Osteocyte (in vitro differentiated cells): ENCODE results near the gene MAN2C1. TPM values are rescaled to one million over a fixed set of nuclear protein-coding genes. Genes with fewer than 3 reads are reported as not detected.
"Not testable (repeated sequence)": the region's sequence is repeated elsewhere in the genome, so short reads cannot be mapped to it uniquely, and the experiment has no call there.

Source experiments
- DNase-seq: peaks from one replicate; pipeline ENCODE4 v3.0.0; 2021; ENCODE audit warnings: mixed read lengths; ENCODE audit not compliant: unreplicated experiment; ENCODE audit errors: extremely low spot score
- H3K27ac Mint-ChIP-seq: one replicate; pipeline ENCODE4 v1.8.0; 2021; ENCODE audit warnings: mild to moderate bottlenecking, mixed read lengths; ENCODE audit not compliant: unreplicated experiment
- H3K27me3 Mint-ChIP-seq: one replicate; pipeline ENCODE4 v1.8.0; 2021; ENCODE audit warnings: mixed read lengths; ENCODE audit not compliant: unreplicated experiment
- H3K36me3 Mint-ChIP-seq: one replicate; pipeline ENCODE4 v1.8.0; 2021; ENCODE audit warnings: mixed read lengths; ENCODE audit not compliant: unreplicated experiment
- H3K4me1 Mint-ChIP-seq: one replicate; pipeline ENCODE4 v1.8.0; 2021; ENCODE audit warnings: mixed read lengths; ENCODE audit not compliant: unreplicated experiment
- H3K4me3 Mint-ChIP-seq: one replicate; pipeline ENCODE4 v1.8.0; 2021; ENCODE audit warnings: mild to moderate bottlenecking, moderate library complexity, mixed read lengths; ENCODE audit not compliant: unreplicated experiment
- H3K9me3 Mint-ChIP-seq: one replicate; pipeline ENCODE4 v1.8.0; 2021; ENCODE audit warnings: mixed read lengths; ENCODE audit not compliant: unreplicated experiment
- total RNA-seq: library from RNA; stranded (reverse); gene quantifications from 2 replicates; pipeline ENCODE4 v1.2.1, GENCODE V29; 2021
- TF ChIP-seq, protein P1 (sequence below): fragments of 200-600 bp; sonication (generic); IDR thresholded peaks from 2 replicates; pipeline ENCODE4 v1.5.0; 2021; ENCODE audit warnings: antibody characterized with exemption, mild to moderate bottlenecking, moderate library complexity

The MAN2C1 gene
- total RNA-seq, 1 donor from 2014 or later, result 219 TPM

DNA sequence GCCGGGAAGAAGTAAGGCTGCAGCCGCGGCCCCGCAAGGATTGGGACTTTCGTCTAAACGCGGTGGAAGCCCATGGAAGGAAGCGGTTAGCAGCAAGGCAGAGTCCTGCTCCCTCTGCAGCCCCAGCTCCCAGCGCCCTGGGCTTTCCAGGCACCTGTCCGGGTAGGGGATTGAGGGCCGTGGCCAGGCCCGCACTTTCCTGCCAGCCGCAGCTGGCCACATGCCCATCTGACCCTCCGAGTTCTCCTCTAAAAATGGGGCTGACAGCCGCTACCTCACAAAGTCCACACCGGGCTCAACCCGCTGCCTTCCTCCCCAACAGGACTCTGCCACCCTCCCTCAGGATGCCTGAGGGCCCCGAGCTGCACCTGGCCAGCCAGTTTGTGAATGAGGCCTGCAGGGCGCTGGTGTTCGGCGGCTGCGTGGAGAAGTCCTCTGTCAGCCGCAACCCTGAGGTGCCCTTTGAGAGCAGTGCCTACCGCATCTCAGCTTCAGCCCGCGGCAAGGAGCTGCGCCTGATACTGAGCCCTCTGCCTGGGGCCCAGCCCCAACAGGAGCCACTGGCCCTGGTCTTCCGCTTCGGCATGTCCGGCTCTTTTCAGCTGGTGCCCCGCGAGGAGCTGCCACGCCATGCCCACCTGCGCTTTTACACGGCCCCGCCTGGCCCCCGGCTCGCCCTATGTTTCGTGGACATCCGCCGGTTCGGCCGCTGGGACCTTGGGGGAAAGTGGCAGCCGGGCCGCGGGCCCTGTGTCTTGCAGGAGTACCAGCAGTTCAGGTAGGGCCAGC lies 19.7 kb downstream of the MAN2C1 start:
- Mint-ChIP-seq H3K27ac (peak overlapping the region; percentile 60), H3K4me1 (peaks cover 14% of the 10 kb centered on the region), H3K4me3 (peak overlapping the region; percentile 78), H3K27me3 (no peaks in the 10 kb centered on the region), H3K9me3 (no peaks in the 10 kb centered on the region), H3K36me3 (no peaks in the 10 kb centered on the region)
- no peak for DNase-seq
- TF ChIP-seq, protein P1, sequence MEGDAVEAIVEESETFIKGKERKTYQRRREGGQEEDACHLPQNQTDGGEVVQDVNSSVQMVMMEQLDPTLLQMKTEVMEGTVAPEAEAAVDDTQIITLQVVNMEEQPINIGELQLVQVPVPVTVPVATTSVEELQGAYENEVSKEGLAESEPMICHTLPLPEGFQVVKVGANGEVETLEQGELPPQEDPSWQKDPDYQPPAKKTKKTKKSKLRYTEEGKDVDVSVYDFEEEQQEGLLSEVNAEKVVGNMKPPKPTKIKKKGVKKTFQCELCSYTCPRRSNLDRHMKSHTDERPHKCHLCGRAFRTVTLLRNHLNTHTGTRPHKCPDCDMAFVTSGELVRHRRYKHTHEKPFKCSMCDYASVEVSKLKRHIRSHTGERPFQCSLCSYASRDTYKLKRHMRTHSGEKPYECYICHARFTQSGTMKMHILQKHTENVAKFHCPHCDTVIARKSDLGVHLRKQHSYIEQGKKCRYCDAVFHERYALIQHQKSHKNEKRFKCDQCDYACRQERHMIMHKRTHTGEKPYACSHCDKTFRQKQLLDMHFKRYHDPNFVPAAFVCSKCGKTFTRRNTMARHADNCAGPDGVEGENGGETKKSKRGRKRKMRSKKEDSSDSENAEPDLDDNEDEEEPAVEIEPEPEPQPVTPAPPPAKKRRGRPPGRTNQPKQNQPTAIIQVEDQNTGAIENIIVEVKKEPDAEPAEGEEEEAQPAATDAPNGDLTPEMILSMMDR, result no peak

DNA sequence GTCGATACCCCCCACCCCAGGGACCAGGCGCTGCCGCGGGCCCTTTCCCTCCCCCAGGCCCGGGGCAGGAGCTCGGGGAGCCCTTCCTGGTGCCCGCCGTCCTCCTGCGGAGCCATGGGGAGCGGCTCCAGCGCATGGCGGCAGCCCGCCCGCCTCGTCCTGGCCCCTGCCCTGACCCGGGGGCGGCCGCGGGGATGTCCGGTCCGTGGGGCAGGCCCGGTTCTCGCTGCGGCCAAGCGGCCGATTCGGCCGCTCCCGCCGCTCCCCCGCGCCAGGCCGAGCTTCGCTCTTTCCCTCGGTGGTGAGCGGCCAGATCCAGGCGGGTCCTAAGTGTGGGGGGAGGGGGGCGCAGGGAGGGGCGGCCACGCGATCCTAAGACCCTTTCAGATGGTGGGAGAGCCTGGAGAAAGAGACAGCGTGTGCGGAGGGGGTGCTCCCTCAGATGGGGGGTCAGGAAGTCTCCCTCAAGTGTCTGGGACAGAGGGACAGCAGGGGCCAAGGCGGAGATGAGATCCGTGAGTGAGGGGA lies 20.3 kb downstream of the MAN2C1 start:
- TF ChIP-seq, protein P1, result no peak
- no peak for DNase-seq
- H3K36me3 Mint-ChIP-seq, result no peaks in the 10 kb centered on the region
- peak overlapping the region; percentile 60 for H3K27ac Mint-ChIP-seq
- H3K4me3 Mint-ChIP-seq, result peak overlapping the region; percentile 86
- H3K27me3 Mint-ChIP-seq, result no peaks in the 10 kb centered on the region
- H3K9me3 Mint-ChIP-seq, result no peaks in the 10 kb centered on the region
- peaks cover 14% of the 10 kb centered on the region for H3K4me1 Mint-ChIP-seq

DNA sequence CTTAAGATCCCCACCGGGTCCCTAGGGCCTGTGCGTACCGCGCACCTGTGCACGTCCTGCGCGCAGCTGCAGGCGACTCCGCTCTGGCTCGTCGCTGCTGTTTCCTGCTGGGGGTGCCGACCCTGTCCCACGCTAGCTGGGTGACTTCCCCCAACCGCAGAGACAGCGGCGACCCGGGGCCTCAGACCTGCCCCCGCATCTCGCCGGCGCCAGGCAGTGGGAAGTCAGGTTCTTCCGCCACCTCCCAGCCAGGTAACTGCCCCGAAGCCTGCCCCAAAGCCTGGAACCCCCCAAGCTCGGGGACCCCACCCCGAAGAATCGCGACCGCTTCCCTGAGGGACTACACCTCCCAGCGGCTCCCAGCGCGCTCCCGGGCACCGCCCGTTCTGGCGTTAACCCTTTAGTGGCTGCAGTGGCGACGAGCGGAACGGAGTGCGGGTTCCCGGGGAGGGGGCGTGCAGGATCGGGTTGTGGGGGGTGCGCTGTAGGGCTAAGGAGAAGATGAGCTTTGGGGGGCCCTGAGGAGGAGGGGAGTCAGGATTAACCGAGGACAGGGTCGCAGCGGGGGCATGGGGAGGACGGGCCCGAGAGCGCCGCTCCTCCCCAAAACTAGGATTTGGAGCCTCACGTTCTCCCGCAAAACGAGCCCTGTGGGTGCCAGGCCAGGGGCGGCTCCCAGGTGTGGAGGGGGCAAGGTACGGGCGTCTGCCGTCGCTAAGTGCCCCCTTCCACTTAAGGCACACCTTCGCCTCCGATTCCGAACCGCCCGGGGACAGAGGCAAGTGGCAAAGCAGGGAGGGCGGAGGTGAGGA lies 21.0 kb downstream of the MAN2C1 start:
- Mint-ChIP-seq H3K4me1 (peaks cover 14% of the 10 kb centered on the region), H3K9me3 (no peaks in the 10 kb centered on the region), H3K27me3 (no peaks in the 10 kb centered on the region), H3K4me3 (peak overlapping the region; percentile 86), H3K27ac (peak overlapping the region; percentile 52), H3K36me3 (no peaks in the 10 kb centered on the region)
- DNase-seq, result no peak
- TF ChIP-seq, protein P1, result no peak

DNA sequence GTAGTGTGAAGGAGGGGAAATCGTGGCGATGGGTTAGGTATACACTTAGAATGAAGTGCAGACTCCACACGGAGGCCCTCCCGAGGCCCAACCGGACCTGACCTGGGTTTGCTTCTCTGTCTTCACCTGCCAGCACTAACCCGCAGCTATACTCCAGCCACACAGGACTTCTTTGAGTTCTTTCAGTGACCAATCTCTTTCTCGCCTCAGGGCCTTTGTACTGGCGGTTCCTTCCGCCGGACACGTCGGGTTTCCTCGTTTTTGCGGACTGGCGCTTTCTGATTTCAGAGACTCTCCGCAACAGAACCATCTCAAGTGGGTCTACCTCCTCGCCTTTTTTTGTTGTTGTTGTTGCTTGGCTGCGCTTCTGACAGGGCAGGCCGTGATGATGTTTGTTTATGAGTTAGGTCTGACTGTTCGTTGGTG lies 21.6 kb downstream of the MAN2C1 start, which contains the start of gene NEIL1:
Gene NEIL1 (plus strand): TSS at position 244 of the 426 bp plus-strand sequence. CDS start 1,867 bp downstream, outside the sequence.
- DNase-seq, result no peak
- H3K27ac Mint-ChIP-seq, result peak within 1 kb of the TSS; percentile 52
- H3K4me1 Mint-ChIP-seq, result peaks cover 14% of the 10 kb centered on the region
- peak within 1 kb of the TSS; percentile 86 for H3K4me3 Mint-ChIP-seq
- no peaks in the 10 kb centered on the region for H3K9me3 Mint-ChIP-seq
- no peaks in the 10 kb centered on the region for H3K27me3 Mint-ChIP-seq
- H3K36me3 Mint-ChIP-seq, result no peaks in the 10 kb centered on the region
- TF ChIP-seq, protein P1, result no peak

DNA sequence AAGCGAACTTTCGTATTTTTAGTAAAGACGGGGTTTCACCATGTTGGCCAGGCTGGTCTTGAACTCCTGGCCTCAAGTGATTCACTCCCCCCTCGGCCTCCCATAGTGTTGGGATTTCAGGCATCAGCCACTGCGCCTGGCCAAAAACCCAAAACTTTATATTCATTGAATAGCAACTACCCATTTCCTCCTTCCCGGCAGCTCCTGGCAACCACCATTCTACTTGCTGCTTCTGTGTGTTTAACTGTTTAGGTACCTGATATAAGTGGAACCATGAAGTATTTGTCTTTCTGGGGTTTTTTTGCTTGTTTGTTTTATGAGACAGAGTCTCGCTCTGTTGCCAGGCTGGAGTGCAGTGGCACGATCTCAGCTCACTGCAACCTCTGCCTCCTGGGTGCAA lies 24.5 kb downstream of the MAN2C1 start:
- DNase-seq, H3K36me3 Mint-ChIP-seq, H3K4me3 Mint-ChIP-seq, H3K9me3 Mint-ChIP-seq, H3K27me3 Mint-ChIP-seq, H3K27ac Mint-ChIP-seq: not testable (repeated sequence)
- peaks cover 11% of the 10 kb centered on the region for H3K4me1 Mint-ChIP-seq
